NCI-H460 (cell line): ENCODE measurements around the gene DCLK2. TPM values are rescaled to one million over a fixed set of nuclear protein-coding genes. Genes with fewer than 3 reads are reported as not detected.

Experiments used
- DNase-seq: peaks from one replicate; pipeline ENCODE4 v3.0.0-alpha.2; 2016; ENCODE audit warnings: low read depth; ENCODE audit errors: extremely low read depth
- total RNA-seq: library from RNA; depleted of rRNA; stranded (reverse); fragments of >200 nt; shearing (Covaris generic); gene quantifications from 2 replicates; pipeline ENCODE4 v1.2.3, GENCODE V29; 2014

Gene DCLK2
- total RNA-seq, 1 experiment from 2014 or later, result 12.8 TPM

DNA sequence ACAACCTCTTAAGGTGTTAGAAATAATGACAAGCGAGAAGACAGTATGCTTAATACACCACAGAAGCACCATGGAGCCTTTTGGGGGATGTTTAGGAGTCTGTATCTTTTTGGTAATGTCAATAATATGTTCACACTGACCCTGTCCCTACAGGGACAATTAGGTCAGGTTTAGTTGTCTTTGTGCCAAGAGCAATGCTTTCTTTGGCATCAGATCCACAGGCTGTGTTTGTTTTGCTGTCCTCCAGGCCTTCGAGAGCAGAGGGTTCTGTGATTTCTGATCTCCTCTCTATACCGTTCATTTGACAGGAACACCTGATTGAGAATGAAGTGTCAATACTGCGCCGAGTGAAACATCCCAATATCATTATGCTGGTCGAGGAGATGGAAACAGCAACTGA is 153.8 kb downstream of the DCLK2 start:
- peak; percentile 59 for DNase-seq

GRCh38 chr4:150234246-150234645 is 156.0 kb downstream of the DCLK2 start:
- no peak for DNase-seq

DNA sequence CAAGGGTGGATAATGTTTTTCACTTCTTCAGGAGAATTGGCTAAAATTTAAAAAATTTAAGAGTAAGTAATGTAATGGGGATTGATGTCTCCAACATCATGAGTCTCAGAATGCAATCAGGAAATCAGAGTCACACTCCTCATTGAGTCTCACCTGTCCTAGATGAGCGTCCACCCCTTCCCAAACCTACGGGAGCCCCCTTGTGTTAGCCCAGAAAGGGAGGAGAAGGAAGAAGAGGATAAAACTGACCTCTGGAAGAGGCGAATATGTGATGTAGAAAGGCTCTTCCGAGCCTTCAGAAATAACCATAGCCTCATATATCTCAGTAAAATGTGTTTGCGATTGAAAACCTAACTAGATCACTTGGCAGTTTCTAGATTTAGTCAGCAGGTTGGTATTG is 157.1 kb downstream of the DCLK2 start:
- DNase-seq, result no peak

GRCh38 chr4:150235808-150236271 is 157.6 kb downstream of the DCLK2 start:
- DNase-seq, result no peak

DNA sequence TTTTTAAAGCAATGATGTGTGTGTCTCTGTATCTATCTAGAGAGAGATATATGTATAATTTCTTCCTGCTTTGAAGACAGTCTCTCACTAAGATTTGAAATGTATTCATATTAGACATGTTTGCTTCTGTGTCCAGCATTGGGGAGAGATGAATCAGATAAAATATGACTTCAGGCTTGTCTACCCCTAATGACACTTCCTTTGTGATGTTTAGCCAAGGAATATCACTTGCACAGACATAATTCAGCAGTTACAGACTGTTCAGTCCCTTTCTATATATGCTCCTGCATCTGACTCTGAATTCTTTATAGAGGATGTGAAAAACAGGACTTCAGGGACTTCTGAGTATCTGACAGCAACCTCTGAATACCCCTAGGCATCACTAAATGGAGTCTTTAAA is 158.4 kb downstream of the DCLK2 start:
- peak; percentile 73 for DNase-seq

GRCh38 chr4:150237110-150237872 is 159.0 kb downstream of the DCLK2 start:
- DNase-seq, result peak; percentile 82

DNA sequence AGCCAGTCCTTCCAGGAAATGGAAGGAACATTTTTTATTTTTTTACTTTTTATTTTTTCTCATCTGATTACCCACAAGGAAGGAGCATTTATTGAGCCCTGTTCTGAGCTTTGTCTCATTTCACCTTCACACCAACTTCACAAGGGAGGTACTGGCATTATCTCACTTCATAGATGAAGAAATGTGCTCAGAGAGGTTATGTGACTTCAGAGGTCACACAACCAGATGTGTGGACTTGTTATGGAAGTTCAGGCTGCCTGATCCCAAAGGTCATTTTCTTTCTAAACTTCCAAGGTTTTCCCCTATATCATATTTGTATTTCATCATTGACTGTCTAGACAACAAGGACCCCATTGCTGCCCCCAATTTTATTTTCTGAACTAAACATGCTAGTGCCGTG is 160.3 kb downstream of the DCLK2 start:
- DNase-seq, result no peak

- DNase-seq, result no peak
These were observed 161.8 kb downstream of the DCLK2 start for GRCh38 chr4:150240011-150240410.

DNA sequence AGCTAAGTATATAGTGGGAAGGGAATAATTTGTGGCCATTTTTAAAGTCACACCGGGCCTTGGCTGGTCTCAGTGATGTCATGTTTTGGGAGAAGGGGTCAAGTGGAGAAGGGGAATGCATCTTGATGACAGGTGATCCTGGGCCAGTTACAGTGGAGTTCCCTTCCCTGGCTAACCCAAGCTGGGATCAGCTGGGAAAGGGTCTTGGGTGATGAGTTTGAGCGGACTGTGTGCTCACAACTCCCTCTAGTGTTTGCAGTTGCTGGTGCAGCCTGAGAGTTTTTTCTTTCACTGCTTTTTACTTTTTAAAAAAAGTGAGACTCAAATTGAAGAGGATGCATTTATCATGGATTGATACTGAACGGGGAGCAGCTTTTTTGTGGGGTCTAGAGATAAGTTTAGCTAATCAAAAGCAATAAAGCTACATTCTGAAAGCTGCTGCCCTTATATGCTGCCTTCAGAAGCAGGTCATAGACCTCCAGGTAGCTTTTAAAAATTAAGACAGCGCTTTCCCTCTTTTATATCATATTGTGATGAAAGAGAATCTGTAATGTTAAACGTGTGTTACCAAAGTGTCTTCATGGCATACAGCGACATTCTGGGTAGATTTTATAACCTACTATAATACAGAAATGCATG is 164.7 kb downstream of the DCLK2 start:
- DNase-seq, result no peak

GRCh38 chr4:150243932-150244331 is 165.7 kb downstream of the DCLK2 start:
- no peak for DNase-seq

DNA sequence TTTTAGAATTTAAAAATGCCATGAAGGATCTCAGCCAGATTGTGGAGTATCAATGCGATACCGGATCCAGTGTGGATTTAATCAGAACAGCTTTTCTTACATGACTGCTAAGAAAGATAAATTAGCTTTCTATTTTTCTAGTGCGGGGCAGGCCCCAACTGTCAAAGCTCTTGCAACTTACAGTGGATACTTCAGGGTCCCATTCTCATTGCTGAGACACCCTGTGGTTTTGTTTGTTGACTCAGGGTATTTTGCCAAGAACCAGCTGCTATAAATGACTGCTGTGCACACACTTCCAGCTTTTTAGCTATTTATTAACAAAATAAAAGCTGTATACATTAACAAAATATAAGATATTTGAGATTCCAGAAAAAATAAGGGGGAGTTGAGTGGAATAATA is 166.4 kb downstream of the DCLK2 start:
- no peak for DNase-seq

DNA sequence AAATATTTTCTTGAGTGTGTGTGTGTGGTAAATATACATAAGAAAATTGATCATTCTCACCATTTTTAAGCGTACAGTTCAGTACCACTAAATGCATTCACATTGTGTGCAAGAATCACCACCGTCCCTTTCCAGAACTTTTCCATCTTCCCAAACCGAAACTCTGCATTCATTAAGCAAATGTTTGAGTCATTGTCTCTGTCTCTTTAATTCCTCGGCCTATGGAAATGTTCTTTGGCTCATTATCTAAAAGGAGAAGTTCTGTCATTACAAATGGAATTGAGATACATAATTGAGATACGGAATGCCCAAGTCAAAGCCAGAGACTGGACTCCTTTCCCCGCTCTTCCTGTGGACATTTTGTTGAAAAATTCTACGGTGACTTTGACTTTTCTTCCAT is 168.9 kb downstream of the DCLK2 start:
- no peak for DNase-seq

GRCh38 chr4:150248181-150248580 is 169.9 kb downstream of the DCLK2 start:
- DNase-seq, result no peak

GRCh38 chr4:150250293-150250997 is 172.2 kb downstream of the DCLK2 start:
- DNase-seq, result no peak

- DNase-seq, result no peak
These were observed 172.9 kb downstream of the DCLK2 start for GRCh38 chr4:150250998-150251651.

- DNase-seq, result no peak
These were observed 173.5 kb downstream of the DCLK2 start for GRCh38 chr4:150251752-150252190.

DNA sequence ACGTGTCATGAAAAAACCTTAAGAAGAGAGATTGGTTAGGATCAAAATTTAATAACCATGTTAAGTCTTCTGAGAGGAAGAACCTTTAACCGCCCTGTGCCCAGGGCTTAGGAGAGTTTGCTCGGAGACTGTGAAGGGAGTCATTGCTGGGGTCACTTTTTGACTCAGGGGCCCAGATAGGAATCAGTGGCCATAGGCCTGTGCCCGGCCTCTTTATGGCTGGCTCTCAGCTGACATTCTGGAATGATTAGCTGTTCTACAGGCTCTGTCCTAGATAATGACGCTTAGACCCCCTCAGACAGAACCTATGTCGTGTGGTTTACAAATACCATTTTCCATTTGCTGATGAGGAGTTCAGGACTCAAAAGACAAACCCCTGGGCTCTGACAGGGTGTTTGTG is 174.1 kb downstream of the DCLK2 start:
- no peak for DNase-seq

DNA sequence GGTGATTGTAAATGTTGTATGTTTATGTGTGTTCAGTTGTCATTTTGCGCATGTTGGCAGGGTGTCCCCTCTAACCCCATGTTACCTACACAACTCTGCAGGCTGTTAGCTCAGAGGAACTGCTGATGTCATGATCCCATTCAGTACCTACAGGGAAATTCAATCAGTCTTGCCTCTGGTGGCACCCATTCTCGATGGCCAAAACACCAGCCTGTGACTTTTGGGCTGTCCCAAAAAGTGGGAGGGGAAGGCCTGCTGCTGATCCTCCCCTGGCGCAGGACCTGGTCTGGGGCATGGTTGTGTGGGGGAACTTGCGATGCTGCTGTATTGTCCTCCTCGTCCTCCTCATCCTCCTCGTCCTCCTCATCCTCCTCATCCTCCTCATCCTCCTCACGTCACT is 174.5 kb downstream of the DCLK2 start:
- no peak for DNase-seq

DNA sequence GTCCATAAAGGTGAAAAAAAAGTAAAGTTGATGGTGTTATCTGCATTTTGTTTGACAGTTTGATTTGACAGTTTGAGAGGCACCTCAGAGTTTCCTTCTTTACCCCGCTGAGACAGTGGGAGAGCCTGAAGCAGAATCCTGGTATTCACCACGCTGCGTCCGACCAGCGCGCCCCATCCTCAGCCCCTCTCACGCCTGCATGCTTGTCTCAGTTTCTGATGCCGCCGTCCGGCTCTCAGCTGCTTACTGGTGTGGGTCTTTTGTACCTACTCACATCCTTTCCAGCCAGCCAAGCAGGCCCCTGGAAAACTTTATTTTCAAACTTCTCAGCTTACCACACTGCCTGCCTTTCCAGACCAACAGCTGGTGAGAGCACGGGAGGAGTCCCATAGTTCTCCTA is 175.2 kb downstream of the DCLK2 start:
- DNase-seq, result no peak

DNA sequence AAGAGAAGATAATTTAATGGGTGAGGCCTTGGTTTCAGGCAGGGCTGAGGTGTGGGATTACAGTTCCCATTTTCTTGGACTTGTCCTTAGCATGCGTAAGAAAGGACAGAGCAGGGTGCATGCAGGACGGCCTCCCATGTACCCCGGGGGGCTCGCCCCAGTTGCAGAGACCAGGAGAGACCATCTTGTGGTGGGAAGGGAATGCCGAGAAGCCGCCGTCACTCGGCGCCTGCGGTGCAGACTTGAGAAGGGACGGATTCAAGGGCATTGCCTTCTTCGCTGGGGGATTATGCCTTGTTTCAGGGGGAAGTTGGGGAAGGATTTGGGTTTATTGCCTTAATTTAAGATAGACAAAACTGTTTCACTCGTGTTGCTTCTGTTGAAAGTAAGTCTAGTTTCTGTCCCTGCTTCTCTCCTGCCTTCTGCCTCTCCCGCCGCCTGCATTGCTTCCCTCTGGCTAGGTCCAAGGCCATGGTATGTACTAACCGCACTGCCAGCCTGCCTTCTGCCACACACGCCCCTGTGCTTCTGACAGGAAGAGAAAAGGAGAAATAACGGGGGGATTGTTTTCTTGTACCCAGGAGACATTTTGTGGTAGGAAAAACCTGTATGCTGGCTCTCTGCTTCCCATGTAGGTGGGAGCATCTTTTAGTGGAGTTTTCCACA is 175.9 kb downstream of the DCLK2 start:
- DNase-seq, result no peak
